SK-N-SH (cell line): Measurements from ENCODE around the gene MAP7. TPM values are rescaled to one million over a fixed set of nuclear protein-coding genes. Genes with fewer than 3 reads are reported as not detected.

Source experiments
- CTCF ChIA-PET: fragments of 300-600, 350-600 bp; formaldehyde crosslinking; extraction: SDS; loops from one replicate; lab custom pipeline; 2021; lab: Yijun Ruan, JAX
- POLR2A ChIA-PET: fragments of 350-600 bp; sonication (Branson Sonifier 250); formaldehyde crosslinking; extraction: SDS; loops from one replicate; lab custom pipeline; 2020; ENCODE audit warnings: antibody characterized with exemption, inconsistent platforms; lab: Yijun Ruan, JAX
- DNase-seq: peaks from one replicate; pipeline ENCODE4 v3.0.0; 2012
- H2AFZ ChIP-seq: fragments of 200-600 bp; sonication (generic); 2 replicates; pipeline ENCODE4 v1.8.1; 2016; ENCODE audit warnings: antibody characterized with exemption, mild to moderate bottlenecking, low read depth
- H3F3A ChIP-seq: fragments of 200-600 bp; sonication (generic); replicated peaks from 2 replicates; pipeline ENCODE3; 2016; ENCODE audit warnings: antibody characterized with exemption, mild to moderate bottlenecking; ENCODE audit not compliant: insufficient read depth
- H3K27ac ChIP-seq, 2 experiments: fragments of 200-500 bp in 1 of 2; fragments of 200-600 bp in 1 of 2; sonication (Bioruptor generic) in 1 of 2; sonication (generic), shearing (Covaris generic) in 1 of 2; 2 replicates each; pipeline versions ENCODE4 v1.5.1 to v1.6.1; 2014 to 2016; ENCODE audit warnings: low read depth in 2 of 2, inconsistent platforms in 1 of 2, low read length in 1 of 2, mild to moderate bottlenecking in 1 of 2, mixed read lengths in 1 of 2
- H3K27me3 ChIP-seq: fragments of 200-600 bp; sonication (generic), shearing (Covaris generic); 2 replicates; pipeline ENCODE4 v1.6.1; 2016; ENCODE audit warnings: mixed run types; ENCODE audit not compliant: insufficient read depth
- H3K36me3 ChIP-seq, 2 experiments: fragments of 200-500 bp in 1 of 2; fragments of 200-600 bp in 1 of 2; sonication (Bioruptor generic) in 1 of 2; sonication (generic) in 1 of 2; replicated peaks in 1 of 2; 2 replicates each; pipeline versions ENCODE3 to v1.5.1; 2014 to 2016; ENCODE audit warnings: low read length in 1 of 2, mild to moderate bottlenecking in 1 of 2; ENCODE audit not compliant: insufficient read depth in 2 of 2, control insufficient read depth in 1 of 2
- H3K4me1 ChIP-seq, 2 experiments: fragments of 200-500 bp in 1 of 2; fragments of 200-600 bp in 1 of 2; sonication (Bioruptor generic) in 1 of 2; sonication (generic), shearing (Covaris generic) in 1 of 2; 2 replicates each; pipeline versions ENCODE4 v1.5.1 to v1.6.1; 2014 to 2016; ENCODE audit warnings: low read depth in 1 of 2, low read length in 1 of 2, mixed run types in 1 of 2; ENCODE audit not compliant: insufficient read depth in 2 of 2, control insufficient read depth in 1 of 2
- H3K4me2 ChIP-seq: fragments of 200-600 bp; sonication (generic), shearing (Covaris generic); 2 replicates; pipeline ENCODE4 v1.6.1; 2017; ENCODE audit warnings: mixed run types
- H3K4me3 ChIP-seq, 2 experiments: fragments of 200-500 bp in 1 of 2; fragments of 200-600 bp in 1 of 2; sonication (Bioruptor generic) in 1 of 2; sonication (generic), shearing (Covaris generic) in 1 of 2; 2 replicates each; pipeline versions ENCODE4 v1.5.1 to v1.8.1; 2014 to 2016; ENCODE audit warnings: low read depth in 2 of 2, inconsistent platforms in 1 of 2, low read length in 1 of 2, mild to moderate bottlenecking in 1 of 2, mixed read lengths in 1 of 2, moderate library complexity in 1 of 2
- H3K79me2 ChIP-seq: fragments of 200-600 bp; sonication (generic); 2 replicates; pipeline ENCODE4 v1.8.1; 2017; ENCODE audit warnings: mild to moderate bottlenecking; ENCODE audit not compliant: insufficient read depth
- H3K9ac ChIP-seq: fragments of 200-600 bp; sonication (generic); 2 replicates; pipeline ENCODE4 v1.6.1; 2017; ENCODE audit warnings: mixed run types
- H3K9me2 ChIP-seq: fragments of 200-600 bp; sonication (generic); 2 replicates; pipeline ENCODE4 v1.6.1; 2017; ENCODE audit warnings: mixed run types
- H3K9me3 ChIP-seq: fragments of 200-600 bp; sonication (generic); 2 replicates; pipeline ENCODE4 v1.6.1; 2017; ENCODE audit warnings: mixed run types, mild to moderate bottlenecking, moderate library complexity
- H4K20me1 ChIP-seq: fragments of 200-600 bp; sonication (generic); 2 replicates; pipeline ENCODE4 v1.6.1; 2017; ENCODE audit warnings: mild to moderate bottlenecking, mixed run types; ENCODE audit not compliant: insufficient read depth
- CHD2 ChIP-seq: fragments of 150-350 bp; IDR thresholded peaks from 2 replicates; pipeline ENCODE4 v1.6.1; 2018; ENCODE audit warnings: low read length; ENCODE audit not compliant: partially characterized antibody
- CTCF ChIP-seq: fragments of 200-600 bp; sonication (generic); IDR thresholded peaks from 2 replicates; pipeline ENCODE4 v1.6.1; 2017; ENCODE audit warnings: antibody characterized with exemption, mild to moderate bottlenecking, moderate library complexity
- ELF1 ChIP-seq: IDR thresholded peaks from 2 replicates; pipeline ENCODE4 v1.4.0; 2012
- EZH2phosphoT487 ChIP-seq: fragments of 200-600 bp; sonication (generic); IDR thresholded peaks from 2 replicates; pipeline ENCODE4 v1.6.1; 2017; ENCODE audit warnings: low read depth, mixed run types, mild to moderate bottlenecking, antibody characterized with exemption, moderate library complexity, borderline replicate concordance
- FOXJ3 ChIP-seq: sonication (generic); formaldehyde crosslinking; IDR thresholded peaks from 2 replicates; pipeline ENCODE4 v1.5.1; 2020; ENCODE audit warnings: mild to moderate bottlenecking, missing genetic modification reagents
- FOXM1 ChIP-seq: IDR thresholded peaks from 2 replicates; pipeline ENCODE4 v1.4.0; 2012; ENCODE audit warnings: low read depth, mild to moderate bottlenecking
- GABPA ChIP-seq: IDR thresholded peaks from 2 replicates; pipeline ENCODE4 v1.4.0; 2012; ENCODE audit warnings: low read depth, mild to moderate bottlenecking
- GATA2 ChIP-seq: sonication (generic); formaldehyde crosslinking; IDR thresholded peaks from 2 replicates; pipeline ENCODE4 v1.5.0; 2020; ENCODE audit warnings: mild to moderate bottlenecking, missing genetic modification reagents
- IRF3 ChIP-seq: fragments of 150-350 bp; IDR thresholded peaks from 2 replicates; pipeline ENCODE4 v1.6.1; 2016; ENCODE audit warnings: mild to moderate bottlenecking, low read depth, low read length
- MAX ChIP-seq: IDR thresholded peaks from 2 replicates; pipeline ENCODE4 v1.4.0; 2012; ENCODE audit warnings: low read depth
- MXI1 ChIP-seq: IDR thresholded peaks from 2 replicates; pipeline ENCODE4 v1.6.1; 2012; ENCODE audit warnings: mild to moderate bottlenecking, low read depth, low read length, improper control_type of control experiment
- NRF1 ChIP-seq: IDR thresholded peaks from 2 replicates; pipeline ENCODE4 v1.6.1; 2012; ENCODE audit warnings: low read depth, mild to moderate bottlenecking, low read length
- RCOR1 ChIP-seq: fragments of 150-350 bp; IDR thresholded peaks from 2 replicates; pipeline ENCODE4 v1.6.1; 2017; ENCODE audit warnings: antibody characterized with exemption, low read length
- RXRA ChIP-seq: IDR thresholded peaks from 2 replicates; pipeline ENCODE4 v1.4.0; 2012; ENCODE audit warnings: low read depth, mild to moderate bottlenecking, borderline replicate concordance
- SIN3A ChIP-seq: IDR thresholded peaks from 2 replicates; pipeline ENCODE4 v1.6.1; 2012; ENCODE audit warnings: low read depth, mild to moderate bottlenecking, low read length, moderate library complexity, borderline replicate concordance
- SMC3 ChIP-seq: IDR thresholded peaks from 2 replicates; pipeline ENCODE4 v1.6.1; 2012; ENCODE audit warnings: low read depth, low read length, improper control_type of control experiment
- TAF1 ChIP-seq: IDR thresholded peaks from 2 replicates; pipeline ENCODE4 v1.6.1; 2012; ENCODE audit warnings: low read depth, mild to moderate bottlenecking, low read length, moderate library complexity, borderline replicate concordance
- TCF12 ChIP-seq: IDR thresholded peaks from 2 replicates; pipeline ENCODE4 v1.4.0; 2012
- USF1 ChIP-seq: IDR thresholded peaks from 2 replicates; pipeline ENCODE4 v1.4.0; 2012; ENCODE audit warnings: low read depth, borderline replicate concordance
- YY1 ChIP-seq: IDR thresholded peaks from 2 replicates; pipeline ENCODE4 v1.4.0; 2012; ENCODE audit warnings: low read depth, mild to moderate bottlenecking
- WGBS: methylation state at CpG from one replicate; pipeline ENCODE4 v1.1.6; 2017; ENCODE audit warnings: low lambda C conversion rate; 5-methylcytosine and 5-hydroxymethylcytosine counted together
- polyA plus RNA-seq, 3 experiments: library from polyadenylated mRNA; depleted of rRNA; stranded (reverse); fragments of >200 nt; gene quantifications; 2 replicates each; pipeline ENCODE4 v1.2.3, GENCODE V29; 2012

Gene MAP7
- polyA plus RNA-seq, 1 of the 3 experiments (the other 2 are of a cell fraction): 0.76 TPM

- TF ChIP-seq ELF1: no peak
- TF ChIP-seq TCF12: no peak
- no peak for TF ChIP-seq EZH2phosphoT487
Measured at GRCh38 chr6:136532030-136532429, 18.2 kb downstream of the MAP7 start (continued).

GRCh38 chr6:136529710-136530109, 20.5 kb downstream of the MAP7 start:
- DNase-seq: no peak
- Histone ChIP-seq H3K4me2 (no peak overlapping the region), H3K4me1 (peaks cover 0 to 29% of the 10 kb centered on the region in 2 experiments; a peak in 2 of 4 replicates), H3K9me2 (no peaks in the 10 kb centered on the region), H4K20me1 (no peaks in the 10 kb centered on the region), H3K4me3 (no peak overlapping the region), H3K79me2 (no peaks in the 10 kb centered on the region), H2AFZ (no peak overlapping the region), H3K27ac (no peak overlapping the region), H3K27me3 (no peaks in the 10 kb centered on the region), H3F3A (no peaks in the 10 kb centered on the region), H3K9me3 (no peaks in the 10 kb centered on the region), H3K9ac (no peak overlapping the region), H3K36me3 (no peaks in the 10 kb centered on the region)
- ChIA-PET CTCF (interaction anchor here (1.1 to 2.1 kb wide), 3 partner anchors 17 to 262 kb away, joined by 3 to 8 read pairs (median 5); partner anchors contain the start of gene MAP3K5), POLR2A (interaction anchor here (0.6 kb wide), 1 partner anchor 37 kb away, joined by 3 read pairs; no protein-coding TSS in a partner anchor)
- WGBS: 98% methylated on average over 3 of the region's 3 CpGs
- TF ChIP-seq EZH2phosphoT487 (no peak), RXRA (no peak), IRF3 (no peak), NRF1 (no peak), FOXJ3 (CRISPR knock-in tag) (no peak), YY1 (no peak), SIN3A (no peak), CHD2 (no peak)

- 60% methylated on average over 1 of the region's 1 CpG for WGBS
- POLR2A ChIA-PET: no interaction called here
- no peaks in the 10 kb centered on the region for H3K27me3 ChIP-seq
- no peak for TF ChIP-seq GATA2 (CRISPR knock-in tag)
- TF ChIP-seq SMC3: no peak
- no peak for TF ChIP-seq CTCF
- TF ChIP-seq TAF1: no peak
- no peak for TF ChIP-seq GABPA
- no peak for TF ChIP-seq RCOR1
- TF ChIP-seq USF1: no peak
- no peak for TF ChIP-seq FOXM1
- TF ChIP-seq MXI1: no peak
- TF ChIP-seq MAX: no peak
Measured at GRCh38 chr6:136528477-136528876, 21.7 kb downstream of the MAP7 start.

More at GRCh38 chr6:136528477-136528876, 21.7 kb downstream of the MAP7 start:
- Histone ChIP-seq H3K4me3 (no peak overlapping the region), H2AFZ (no peak overlapping the region), H3K27ac (no peak overlapping the region), H3K9me2 (no peaks in the 10 kb centered on the region), H4K20me1 (no peaks in the 10 kb centered on the region), H3K9ac (no peak overlapping the region), H3K79me2 (no peaks in the 10 kb centered on the region), H3F3A (no peaks in the 10 kb centered on the region), H3K4me2 (no peak overlapping the region), H3K36me3 (no peaks in the 10 kb centered on the region), H3K4me1 (peaks cover 0 to 30% of the 10 kb centered on the region in 2 experiments; a peak in 2 of 4 replicates), H3K9me3 (no peaks in the 10 kb centered on the region)
- no peak for DNase-seq
- CTCF ChIA-PET: interaction anchor here (0.8 to 5.9 kb wide), 5 partner anchors 17 to 211 kb away, joined by 3 to 51 read pairs (median 3); partner anchors contain the start of gene MAP7
